Esophagus (tissue), 2 donors: ENCODE results near the gene UROD. TPM values are rescaled to one million over a fixed set of nuclear protein-coding genes. Genes with fewer than 3 reads are reported as not detected.
"Not testable (repeated sequence)": the region's sequence is repeated elsewhere in the genome, so short reads cannot be mapped to it uniquely, and the experiment has no call there.

Source experiments
- H3K27ac ChIP-seq, 2 donors: one replicate each; pipeline ENCODE4 v1.5.1; 2013; ENCODE audit warnings: low read depth in 2 of 2, mild to moderate bottlenecking in 2 of 2, inconsistent platforms in 1 of 2, low read length in 1 of 2, moderate library complexity in 1 of 2
- H3K27me3 ChIP-seq, 2 donors: one replicate each; pipeline ENCODE4 v1.6.1; 2013; ENCODE audit warnings: low read length in 2 of 2, control low read depth in 1 of 2, mild to moderate bottlenecking in 1 of 2; ENCODE audit not compliant: insufficient read depth in 2 of 2, control insufficient read depth in 1 of 2
- H3K36me3 ChIP-seq, 2 donors: one replicate each; pipeline ENCODE4 v1.6.1; 2013; ENCODE audit warnings: low read length in 1 of 2; ENCODE audit not compliant: control insufficient read depth in 2 of 2, insufficient read depth in 2 of 2
- H3K4me1 ChIP-seq, 2 donors: one replicate each; pipeline ENCODE4 v1.6.1; 2013; ENCODE audit warnings: low read length in 1 of 2; ENCODE audit not compliant: control insufficient read depth in 2 of 2, insufficient read depth in 2 of 2
- H3K4me3 ChIP-seq, 2 donors: one replicate each; pipeline ENCODE4 v1.5.1; 2013; ENCODE audit warnings: low read length in 2 of 2, mild to moderate bottlenecking in 2 of 2, low read depth in 1 of 2, moderate library complexity in 1 of 2
- H3K9me3 ChIP-seq, 2 donors: one replicate each; pipeline ENCODE4 v1.6.1; 2013; ENCODE audit warnings: mild to moderate bottlenecking in 2 of 2, low read depth in 1 of 2, low read length in 1 of 2, moderate library complexity in 1 of 2; ENCODE audit not compliant: control insufficient read depth in 2 of 2, insufficient read depth in 1 of 2
- WGBS, 2 donors: extraction: QIAGEN DNeasy Blood & Tissue Kit; methylation state at CpG; one replicate each; pipeline ENCODE4 v1.1.7; 2013; 5-methylcytosine and 5-hydroxymethylcytosine counted together
- polyA plus RNA-seq, 2 donors: library from polyadenylated mRNA; stranded (reverse); fragments of 200-250 nt; gene quantifications; one replicate each; pipeline ENCODE4 v1.2.3, GENCODE V29; 2013
- donor health status: healthy with polysubstance abuse.
- donor health status: Bipolar disorder and iron deficiency.

UROD gene
- polyA plus RNA-seq, result 10 to 100 TPM; 38.9 to 58.3 TPM

GRCh38 chr1:45011837-45012638, at the start of gene UROD:
Gene UROD, plus strand, starts transcription at chr1:45012254. Its CDS starts 12 bp downstream, at chr1:45012266.
- peak within 1 kb of the TSS; percentile 92 to 95 for H3K4me3 ChIP-seq
- no peaks in the 10 kb centered on the region for H3K27me3 ChIP-seq
- peaks cover 3 to 30% of the 10 kb centered on the region in 2 donors for H3K36me3 ChIP-seq
- peak within 1 kb of the TSS; percentile 85 to 92 for H3K27ac ChIP-seq
- no peaks in the 10 kb centered on the region for H3K9me3 ChIP-seq
- peaks cover 0 to 17% of the 10 kb centered on the region in 2 donors for H3K4me1 ChIP-seq
- 1% methylated on average over 21 of the region's 21 CpGs for WGBS, 2 donors

- no peak overlapping the region for H3K27ac ChIP-seq
- WGBS, 2 donors, result 83 to 85% methylated on average over 3 of the region's 3 CpGs
- no peaks in the 10 kb centered on the region for H3K4me1 ChIP-seq
- H3K27me3 ChIP-seq, result no peaks in the 10 kb centered on the region
- no peak overlapping the region for H3K4me3 ChIP-seq
- H3K9me3 ChIP-seq, result no peaks in the 10 kb centered on the region
- no peaks in the 10 kb centered on the region for H3K36me3 ChIP-seq
These were observed 49.3 kb upstream of the UROD start for GRCh38 chr1:44962729-44963128.

GRCh38 chr1:44964396-44964795, 47.7 kb upstream of the UROD start:
- Histone ChIP-seq H3K9me3 (no peaks in the 10 kb centered on the region), H3K4me3 (no peak overlapping the region), H3K4me1 (no peaks in the 10 kb centered on the region), H3K27me3 (no peaks in the 10 kb centered on the region), H3K27ac (no peak overlapping the region), H3K36me3 (no peaks in the 10 kb centered on the region)
- 51 to 67% methylated on average over 1 of the region's 1 CpG for WGBS, 2 donors

GRCh38 chr1:44970317-44970716, 41.7 kb upstream of the UROD start:
- no peak overlapping the region for H3K4me3 ChIP-seq
- WGBS, 2 donors, result 56 to 57% methylated on average over 4 of the region's 4 CpGs
- H3K4me1 ChIP-seq, result no peaks in the 10 kb centered on the region
- no peaks in the 10 kb centered on the region for H3K9me3 ChIP-seq
- peaks cover 0 to 4% of the 10 kb centered on the region in 2 donors for H3K36me3 ChIP-seq
- no peak overlapping the region for H3K27ac ChIP-seq
- H3K27me3 ChIP-seq, result no peaks in the 10 kb centered on the region

GRCh38 chr1:44973645-44974044, 38.4 kb upstream of the UROD start:
- no peaks in the 10 kb centered on the region for H3K9me3 ChIP-seq
- H3K36me3 ChIP-seq, result peaks cover 0 to 8% of the 10 kb centered on the region in 2 donors
- no peak overlapping the region for H3K27ac ChIP-seq
- no peaks in the 10 kb centered on the region for H3K4me1 ChIP-seq
- H3K27me3 ChIP-seq, result no peaks in the 10 kb centered on the region
- no peak overlapping the region for H3K4me3 ChIP-seq
- WGBS, 2 donors, result 91 to 100% methylated on average over 1 of the region's 1 CpG

DNA sequence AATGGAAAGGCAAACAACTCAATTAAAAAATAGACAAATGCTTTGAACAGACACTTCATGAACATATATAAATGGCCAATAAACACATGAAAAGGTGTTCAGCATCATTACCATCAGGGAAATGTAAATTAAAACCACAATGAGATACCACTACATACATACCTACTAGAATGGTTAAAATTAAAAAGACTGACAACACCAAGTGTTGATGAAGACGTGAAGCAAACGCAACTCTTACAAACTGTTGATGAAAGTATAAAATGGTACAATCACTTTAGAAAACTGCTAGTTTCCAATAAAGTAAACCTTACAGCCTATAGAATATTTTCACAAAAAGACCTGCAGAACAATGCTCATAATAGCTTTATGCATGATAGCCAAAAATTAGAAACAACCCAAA, 35.8 kb upstream of the UROD start:
- no peaks in the 10 kb centered on the region for H3K4me1 ChIP-seq
- no peaks in the 10 kb centered on the region for H3K9me3 ChIP-seq
- H3K27ac ChIP-seq, result no peak overlapping the region
- no peaks in the 10 kb centered on the region for H3K27me3 ChIP-seq
- H3K36me3 ChIP-seq, result peaks cover 0 to 11% of the 10 kb centered on the region in 2 donors
- H3K4me3 ChIP-seq, result no peak overlapping the region
- WGBS, 2 donors, result 97% methylated on average over 2 of the region's 2 CpGs

DNA sequence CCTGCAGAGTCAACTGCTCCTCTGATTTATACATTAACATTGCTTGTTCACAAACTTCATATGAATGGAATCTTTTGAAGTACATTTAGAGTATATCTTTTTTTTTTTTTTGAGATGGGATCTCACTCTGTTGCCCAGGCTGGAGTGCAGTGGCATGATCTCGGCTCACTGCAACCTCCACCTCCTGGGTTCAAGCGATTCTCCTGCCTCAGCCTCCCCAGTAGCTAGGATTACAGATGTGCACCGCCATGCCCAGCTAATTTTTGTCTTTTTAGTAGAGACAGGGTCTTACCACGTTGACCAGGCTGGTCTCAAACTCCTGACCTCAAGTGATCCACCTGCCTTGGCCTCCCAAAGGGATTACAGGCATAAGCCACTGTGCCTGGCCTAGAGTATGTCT, 34.7 kb upstream of the UROD start:
- H3K9me3 ChIP-seq, H3K4me1 ChIP-seq, H3K4me3 ChIP-seq, H3K27ac ChIP-seq, H3K27me3 ChIP-seq: not testable (repeated sequence)
- WGBS, 2 donors, result 97% methylated on average over 4 of the region's 4 CpGs
- H3K36me3 ChIP-seq, result peaks cover 0 to 11% of the 10 kb centered on the region in 2 donors

- peak overlapping the region; percentile 63 to 84 for H3K27ac ChIP-seq
- H3K27me3 ChIP-seq, result no peaks in the 10 kb centered on the region
- H3K4me3 ChIP-seq, result peak overlapping the region; percentile 72 to 92
- no peaks in the 10 kb centered on the region for H3K36me3 ChIP-seq
- WGBS, 2 donors, result 5 to 6% methylated on average over 19 of the region's 19 CpGs
- no peaks in the 10 kb centered on the region for H3K9me3 ChIP-seq
- H3K4me1 ChIP-seq, result peaks cover 0 to 2% of the 10 kb centered on the region in 2 donors
These were observed 26.2 kb upstream of the UROD start for GRCh38 chr1:44985747-44986359.

GRCh38 chr1:44988531-44989156, 23.4 kb upstream of the UROD start:
- Histone ChIP-seq H3K9me3 (no peaks in the 10 kb centered on the region), H3K4me1 (peaks cover 0 to 2% of the 10 kb centered on the region in 2 donors), H3K36me3 (no peaks in the 10 kb centered on the region), H3K27ac (no peak overlapping the region), H3K27me3 (no peaks in the 10 kb centered on the region), H3K4me3 (no peak overlapping the region)
- WGBS, 2 donors, result 92 to 93% methylated on average over 24 of the region's 24 CpGs
